ENCODE results near the gene HUS1B. TPM values are rescaled to one million over a fixed set of nuclear protein-coding genes. Genes with fewer than 3 reads are reported as not detected.
A peak's percentile ranks its signal among the peaks of the same experiment; 100 is the strongest.
"Not testable (repeated sequence)": the region's sequence is repeated elsewhere in the genome, so short reads cannot be mapped to it uniquely, and the experiment has no call there.

HUS1B gene
- total and polyA plus RNA-seq, 2 experiments from 2014 or later: 1.2 TPM; not detected in 1

- Histone ChIP-seq H3K4me3 (no peak overlapping the region), H3K27me3 (no peaks in the 10 kb centered on the region), H3K27ac (no peak overlapping the region), H3K9me3 (ENCODE audit: low read depth) (no peaks in the 10 kb centered on the region), H3K36me3 (no peaks in the 10 kb centered on the region), H3K4me1 (ENCODE audit: low read depth) (no peaks in the 10 kb centered on the region)
- no peak for DNase-seq (ENCODE audit: low read depth in 1 of 2, low spot score in 1 of 2)
- no peak for TF ChIP-seq CTCF (IDR thresholded peaks at IDR 0.05; ENCODE audit: low read depth, low read length)
These were observed 21.0 kb upstream of the HUS1B start for GRCh38 chr6:677919-678318.

GRCh38 chr6:674956-675355 is 18.1 kb upstream of the HUS1B start:
- Histone ChIP-seq H3K4me3 (no peak overlapping the region), H3K9me3 (ENCODE audit: low read depth) (no peaks in the 10 kb centered on the region), H3K36me3 (no peaks in the 10 kb centered on the region), H3K27ac (no peak overlapping the region), H3K27me3 (no peaks in the 10 kb centered on the region), H3K4me1 (ENCODE audit: low read depth) (no peaks in the 10 kb centered on the region)
- peak in 1 of 2 donors; percentile 46 for DNase-seq (ENCODE audit: low read depth in 1 of 2, low spot score in 1 of 2)
- TF ChIP-seq CTCF (IDR thresholded peaks at IDR 0.05; ENCODE audit: low read depth, low read length): no peak

GRCh38 chr6:674406-674805 is 17.5 kb upstream of the HUS1B start:
- Histone ChIP-seq H3K9me3 (ENCODE audit: low read depth) (no peaks in the 10 kb centered on the region), H3K27me3 (no peaks in the 10 kb centered on the region), H3K36me3 (no peaks in the 10 kb centered on the region), H3K27ac (no peak overlapping the region), H3K4me3 (no peak overlapping the region), H3K4me1 (ENCODE audit: low read depth) (no peaks in the 10 kb centered on the region)
- no peak for DNase-seq (ENCODE audit: low read depth in 1 of 2, low spot score in 1 of 2)
- no peak for TF ChIP-seq CTCF (IDR thresholded peaks at IDR 0.05; ENCODE audit: low read depth, low read length)

GRCh38 chr6:667253-667927 is 10.5 kb upstream of the HUS1B start:
- no peak overlapping the region for H3K27ac ChIP-seq
- no peaks in the 10 kb centered on the region for H3K36me3 ChIP-seq
- DNase-seq (ENCODE audit: low read depth in 1 of 2, low spot score in 1 of 2): no peak
- H3K9me3 ChIP-seq (ENCODE audit: low read depth): no peaks in the 10 kb centered on the region
- TF ChIP-seq CTCF (IDR thresholded peaks at IDR 0.05; ENCODE audit: low read depth, low read length): no peak
- no peak overlapping the region for H3K4me3 ChIP-seq
- no peaks in the 10 kb centered on the region for H3K27me3 ChIP-seq
- H3K4me1 ChIP-seq (ENCODE audit: low read depth): no peaks in the 10 kb centered on the region

- Histone ChIP-seq H3K4me1 (ENCODE audit: low read depth) (no peaks in the 10 kb centered on the region), H3K9me3 (ENCODE audit: low read depth) (no peaks in the 10 kb centered on the region), H3K4me3 (no peak overlapping the region), H3K36me3 (no peaks in the 10 kb centered on the region), H3K27ac (no peak overlapping the region), H3K27me3 (no peaks in the 10 kb centered on the region)
- no peak for TF ChIP-seq CTCF (IDR thresholded peaks at IDR 0.05; ENCODE audit: low read depth, low read length)
- DNase-seq (ENCODE audit: low read depth in 1 of 2, low spot score in 1 of 2): no peak
These were observed 8.7 kb upstream of the HUS1B start for GRCh38 chr6:665403-666267.

GRCh38 chr6:663788-664187 is 6.9 kb upstream of the HUS1B start:
- not testable (repeated sequence) for H3K4me3 ChIP-seq; DNase-seq (ENCODE audit: low read depth in 1 of 2, low spot score in 1 of 2); H3K27me3 ChIP-seq; H3K27ac ChIP-seq; H3K36me3 ChIP-seq; H3K4me1 ChIP-seq (ENCODE audit: low read depth); H3K9me3 ChIP-seq (ENCODE audit: low read depth)

All from cardiac muscle cell (in vitro differentiated cells and primary cell).